Esophagus squamous epithelium (tissue), 4 donors: ENCODE results near the gene NAV2.

Source experiments
- POLR2A ChIP-seq, 4 donors: fragments of 450-650 bp; IDR thresholded peaks; one replicate each; pipeline ENCODE4 v1.6.1; 2017; ENCODE audit warnings: antibody characterized with exemption in 4 of 4, mild to moderate bottlenecking in 4 of 4, moderate library complexity in 3 of 4
- TF ChIP-seq, protein P1 (sequence below), 6 experiments: fragments of 450-650 bp in 4 of 6; fragments of 200-600 bp in 2 of 6; sonication (generic) in 2 of 6; IDR thresholded peaks; one replicate each; pipeline ENCODE4 v1.5.1; 2016 to 2019; ENCODE audit warnings: antibody characterized with exemption in 6 of 6, mild to moderate bottlenecking in 4 of 6, moderate library complexity in 4 of 6

DNA sequence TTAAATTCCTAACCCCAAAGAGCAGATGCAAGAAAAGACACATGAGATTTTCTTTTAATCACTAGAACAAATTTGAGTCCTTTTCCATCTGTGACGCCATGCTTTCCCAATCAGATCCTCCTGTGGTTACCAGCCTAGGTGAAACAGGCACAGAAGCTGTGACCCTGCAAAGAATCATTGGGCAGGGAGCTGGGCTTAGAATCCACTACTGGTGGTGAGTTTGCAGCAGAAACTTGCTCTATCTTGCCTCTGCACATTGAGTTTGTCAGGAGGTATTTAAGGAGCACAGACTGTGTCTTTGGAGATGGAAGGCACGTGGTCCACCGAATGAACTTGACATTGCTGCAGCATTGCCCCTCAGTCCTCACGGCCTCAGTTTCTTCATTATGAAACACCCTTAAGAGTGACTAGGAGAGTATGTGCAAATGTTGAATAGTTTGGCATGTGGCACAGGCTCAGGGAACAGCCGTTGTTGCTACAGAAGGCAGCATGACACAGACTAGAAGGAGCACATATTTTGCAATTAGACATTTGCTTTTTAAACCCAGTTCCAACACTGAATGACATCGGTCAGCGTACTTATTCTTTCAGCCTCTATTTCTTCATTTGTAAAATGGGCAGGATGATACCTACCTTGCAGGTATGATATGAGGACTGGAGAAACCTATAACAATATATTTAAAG, 320.1 kb downstream of the NAV2 start:
- no peak for TF ChIP-seq POLR2A (IDR thresholded peaks at IDR 0.05)
- TF ChIP-seq, protein P1, sequence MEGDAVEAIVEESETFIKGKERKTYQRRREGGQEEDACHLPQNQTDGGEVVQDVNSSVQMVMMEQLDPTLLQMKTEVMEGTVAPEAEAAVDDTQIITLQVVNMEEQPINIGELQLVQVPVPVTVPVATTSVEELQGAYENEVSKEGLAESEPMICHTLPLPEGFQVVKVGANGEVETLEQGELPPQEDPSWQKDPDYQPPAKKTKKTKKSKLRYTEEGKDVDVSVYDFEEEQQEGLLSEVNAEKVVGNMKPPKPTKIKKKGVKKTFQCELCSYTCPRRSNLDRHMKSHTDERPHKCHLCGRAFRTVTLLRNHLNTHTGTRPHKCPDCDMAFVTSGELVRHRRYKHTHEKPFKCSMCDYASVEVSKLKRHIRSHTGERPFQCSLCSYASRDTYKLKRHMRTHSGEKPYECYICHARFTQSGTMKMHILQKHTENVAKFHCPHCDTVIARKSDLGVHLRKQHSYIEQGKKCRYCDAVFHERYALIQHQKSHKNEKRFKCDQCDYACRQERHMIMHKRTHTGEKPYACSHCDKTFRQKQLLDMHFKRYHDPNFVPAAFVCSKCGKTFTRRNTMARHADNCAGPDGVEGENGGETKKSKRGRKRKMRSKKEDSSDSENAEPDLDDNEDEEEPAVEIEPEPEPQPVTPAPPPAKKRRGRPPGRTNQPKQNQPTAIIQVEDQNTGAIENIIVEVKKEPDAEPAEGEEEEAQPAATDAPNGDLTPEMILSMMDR (IDR thresholded peaks at IDR 0.05) = no peak
